Endothelial cell of umbilical vein (primary cell): Measurements from ENCODE around the gene RABGAP1. TPM values are rescaled to one million over a fixed set of nuclear protein-coding genes. Genes with fewer than 3 reads are reported as not detected.

Source experiments
- BruUV-seq: library from RNA; stranded (reverse); fragments of 400-500 nt; replicated peaks from 2 replicates; lab custom pipeline; 2021; lab: Mats Ljungman, UMichigan
- CTCF ChIA-PET: fragments of 300-600, 350-600 bp; sonication (Branson Sonifier 250); formaldehyde crosslinking; loops from one replicate; lab custom pipeline; 2021; ENCODE audit warnings: antibody characterized with exemption, inconsistent platforms; lab: Charles Lee
- POLR2A ChIA-PET: fragments of 300-600, 350-600 bp; sonication (Branson Sonifier 250); formaldehyde crosslinking; loops from one replicate; lab custom pipeline; 2021; ENCODE audit warnings: antibody characterized with exemption, inconsistent platforms; lab: Charles Lee
- DNase-seq: peaks from one replicate; pipeline ENCODE4 v3.0.0-alpha.2; 2011; ENCODE audit warnings: low read depth, low spot score
- FAIRE-seq: peaks from 2 replicates; lab custom pipeline; 2011; peaks lifted over from hg19 to GRCh38; lab: Jason Lieb, UNC
- H2AFZ ChIP-seq: 2 replicates; pipeline ENCODE4 v1.6.0; 2012; ENCODE audit warnings: low read depth, low read length, control low read depth, inconsistent platforms
- H3K27ac ChIP-seq: 2 replicates; pipeline ENCODE4 v1.5.1; 2011; ENCODE audit warnings: low read depth, mild to moderate bottlenecking, control low read depth, low read length, moderate library complexity; ENCODE audit not compliant: insufficient read depth
- H3K27me3 ChIP-seq, 2 experiments: 2 replicates each; pipeline versions ENCODE4 v1.6.0 to v1.6.1; 2011; ENCODE audit warnings: low read length in 2 of 2, mixed read lengths in 1 of 2; ENCODE audit not compliant: control insufficient read depth in 2 of 2, insufficient read depth in 2 of 2
- H3K36me3 ChIP-seq, 2 experiments: 2 replicates in 1 of 2; 3 replicates in 1 of 2; pipeline ENCODE4 v1.5.1; 2011; ENCODE audit warnings: low read length in 2 of 2, mild to moderate bottlenecking in 1 of 2, moderate library complexity in 1 of 2; ENCODE audit not compliant: control insufficient read depth in 2 of 2, insufficient read depth in 2 of 2; ENCODE audit errors: extremely low read depth in 1 of 2
- H3K4me1 ChIP-seq: 3 replicates; pipeline ENCODE4 v1.5.1; 2011; ENCODE audit warnings: mild to moderate bottlenecking, low read length; ENCODE audit not compliant: control insufficient read depth, insufficient read depth; ENCODE audit errors: extremely low read depth
- H3K4me2 ChIP-seq: 2 replicates; pipeline ENCODE4 v1.6.1; 2011; ENCODE audit warnings: low read length, control low read depth, mixed read lengths; ENCODE audit not compliant: insufficient read depth
- H3K4me3 ChIP-seq, 3 experiments: fragments of 200-600 bp in 1 of 3; sonication (generic), shearing (Covaris generic) in 1 of 3; replicated peaks in 1 of 3; 2 replicates each; pipeline ENCODE4 v1.5.1; 2011 to 2016; ENCODE audit warnings: control low read depth in 3 of 3, low read length in 3 of 3, mild to moderate bottlenecking in 2 of 3, inconsistent platforms in 1 of 3, low read depth in 1 of 3, moderate library complexity in 1 of 3; ENCODE audit not compliant: insufficient read depth in 1 of 3
- H3K79me2 ChIP-seq: 2 replicates; pipeline ENCODE4 v1.6.0; 2012; ENCODE audit warnings: low read length, inconsistent platforms; ENCODE audit not compliant: control insufficient read depth, insufficient read depth
- H3K9ac ChIP-seq: replicated peaks from 2 replicates; pipeline ENCODE3; 2011; ENCODE audit warnings: low read length, control low read depth; ENCODE audit not compliant: insufficient read depth; ENCODE audit errors: extremely low read depth
- H3K9me1 ChIP-seq: replicated peaks from 3 replicates; pipeline ENCODE4 v1.6.0; 2011; ENCODE audit warnings: mild to moderate bottlenecking, low read length; ENCODE audit not compliant: control insufficient read depth, insufficient read depth; ENCODE audit errors: extremely low read depth
- H3K9me3 ChIP-seq: replicated peaks from 2 replicates; pipeline ENCODE4 v1.5.1; 2012; ENCODE audit warnings: low read length, inconsistent platforms; ENCODE audit not compliant: control insufficient read depth, insufficient read depth
- H4K20me1 ChIP-seq: replicated peaks from 2 replicates; pipeline ENCODE3; 2011; ENCODE audit warnings: mild to moderate bottlenecking, low read length; ENCODE audit not compliant: control insufficient read depth, insufficient read depth; ENCODE audit errors: extremely low read depth
- CTCF ChIP-seq, 2 donors: IDR thresholded peaks; 1 replicate in 1 of 2; 2 replicates in 1 of 2; pipeline ENCODE4 v1.5.1; 2011; ENCODE audit warnings: low read length in 2 of 2, mild to moderate bottlenecking in 2 of 2, moderate library complexity in 2 of 2, control low read depth in 1 of 2, inconsistent platforms in 1 of 2, low read depth in 1 of 2; ENCODE audit not compliant: insufficient read depth in 1 of 2; ENCODE audit errors: extremely low read depth in 1 of 2
- EZH2 ChIP-seq: IDR thresholded peaks from 2 replicates; pipeline ENCODE4 v1.6.1; 2012; ENCODE audit warnings: borderline replicate concordance, low read depth, mild to moderate bottlenecking, moderate library complexity, low read length, inconsistent platforms; ENCODE audit not compliant: severe bottlenecking
- FOS ChIP-seq: IDR thresholded peaks from 2 replicates; pipeline ENCODE4 v1.6.1; 2011; ENCODE audit warnings: mild to moderate bottlenecking, low read length, moderate library complexity, borderline replicate concordance; ENCODE audit not compliant: insufficient read depth
- GATA2 ChIP-seq: IDR thresholded peaks from 2 replicates; pipeline ENCODE4 v1.7.0; 2011; ENCODE audit warnings: low read depth, mild to moderate bottlenecking, moderate library complexity, mixed read lengths, low read length; ENCODE audit not compliant: insufficient read length, insufficient read depth
- JUN ChIP-seq: IDR thresholded peaks from 2 replicates; pipeline ENCODE4 v1.6.1; 2011; ENCODE audit warnings: borderline replicate concordance, low read depth; ENCODE audit not compliant: insufficient read length, insufficient read depth
- MYC ChIP-seq: IDR thresholded peaks from one replicate; pipeline ENCODE4 v1.6.1; 2011; ENCODE audit warnings: mild to moderate bottlenecking, low read depth, low read length
- POLR2A ChIP-seq: IDR thresholded peaks from 2 replicates; pipeline ENCODE4 v1.6.1; 2012; ENCODE audit warnings: low read depth, mild to moderate bottlenecking, control low read depth, low read length
- POLR2AphosphoS5 ChIP-seq: IDR thresholded peaks from 2 replicates; pipeline ENCODE4 v1.6.1; 2012; ENCODE audit warnings: low read depth, mild to moderate bottlenecking, control low read depth, low read length, moderate library complexity; ENCODE audit not compliant: insufficient read depth
- dilution Hi-C: fragments of 300-500 bp; cut with MboI; formaldehyde crosslinking; loops from one replicate; pipeline ENCODE4 v1.15.0; 2019; ENCODE audit warnings: low sequenced_read_pairs; ENCODE audit not compliant: extremely low pct_ligation_motif_present
- intact Hi-C: fragments of 100-400 bp; cut with micrococcal nuclease; formaldehyde crosslinking; loops from one replicate; pipeline ENCODE4 v1.10.0; 2022
- polyA plus RNA-seq, 4 experiments: library from polyadenylated mRNA; depleted of rRNA in 3 of 4; stranded (reverse) in 3 of 4; unstranded in 1 of 4; fragments of >200 nt; gene quantifications; 2 replicates each; pipeline versions ENCODE4 v1.2.1 to v1.2.3, GENCODE V29; 2011 to 2012; ENCODE audit warnings: missing spikeins in 1 of 4
- total RNA-seq: library from RNA; stranded (reverse); gene quantifications from 2 replicates; pipeline ENCODE4 v1.2.3, GENCODE V29; 2021
- TF ChIP-seq, protein P1 (sequence below): IDR thresholded peaks from 2 replicates; pipeline ENCODE4 v1.6.1; 2011; ENCODE audit not compliant: insufficient read depth, insufficient read length

RABGAP1 gene
- total and polyA plus RNA-seq, 2 donors (not counting 3 experiments of a cell fraction or from before 2014, with no cell fraction given): 19.0 to 53.6 TPM

- DNase-seq: no peak
- no peaks in the 10 kb centered on the region for H3K9me1 ChIP-seq
- H3K36me3 ChIP-seq: peaks cover 8 to 36% of the 10 kb centered on the region in 2 experiments
- H2AFZ ChIP-seq: no peak overlapping the region
- H3K4me3 ChIP-seq: no peak overlapping the region
- no peak overlapping the region for H3K9ac ChIP-seq
- no peaks in the 10 kb centered on the region for H3K4me1 ChIP-seq
- H3K9me3 ChIP-seq: no peaks in the 10 kb centered on the region
- BruUV-seq: no TSS peak
- no peaks in the 10 kb centered on the region for H3K27me3 ChIP-seq
- ChIA-PET CTCF (interaction anchor here (2.9 kb wide), 1 partner anchor 126 kb away, joined by 11 read pairs; no protein-coding TSS in a partner anchor), POLR2A (interaction anchor here (0.6 kb wide), 1 partner anchor 17 kb away, joined by 3 read pairs; no protein-coding TSS in a partner anchor)
- FAIRE-seq: no peak
- no peak overlapping the region for H3K27ac ChIP-seq
- dilution Hi-C loops (no loop called here), intact Hi-C loops (no loop called here)
- no peaks in the 10 kb centered on the region for H4K20me1 ChIP-seq
- TF ChIP-seq POLR2A: no peak
- no peak for TF ChIP-seq MYC
- no peak for TF ChIP-seq POLR2AphosphoS5
- no peak for TF ChIP-seq FOS
- no peak for TF ChIP-seq EZH2
- TF ChIP-seq GATA2: no peak
- TF ChIP-seq CTCF (IDR thresholded peaks at IDR 0.05; ENCODE audit: extremely low read depth in 1 of 2, insufficient read depth in 1 of 2, low read depth in 1 of 2, low read length in 2 of 2): no peak
- TF ChIP-seq, protein P1, sequence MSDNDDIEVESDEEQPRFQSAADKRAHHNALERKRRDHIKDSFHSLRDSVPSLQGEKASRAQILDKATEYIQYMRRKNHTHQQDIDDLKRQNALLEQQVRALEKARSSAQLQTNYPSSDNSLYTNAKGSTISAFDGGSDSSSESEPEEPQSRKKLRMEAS: no peak
- no peak for TF ChIP-seq JUN
- no peaks in the 10 kb centered on the region for H3K79me2 ChIP-seq
- H3K4me2 ChIP-seq: no peak overlapping the region
Observed at GRCh38 chr9:123099042-123099441, 158.2 kb downstream of the RABGAP1 start.
